ENCODE measurements around the gene BLM.
"Not testable (repeated sequence)": the region's sequence is repeated elsewhere in the genome, so short reads cannot be mapped to it uniquely, and the experiment has no call there.

BLM gene

GRCh38 chr15:90691982-90692773, 25.0 kb upstream of the BLM start:
- DNase-seq, result no peak

- DNase-seq, result no peak
Measured at GRCh38 chr15:90694987-90695386, 22.2 kb upstream of the BLM start.

DNA sequence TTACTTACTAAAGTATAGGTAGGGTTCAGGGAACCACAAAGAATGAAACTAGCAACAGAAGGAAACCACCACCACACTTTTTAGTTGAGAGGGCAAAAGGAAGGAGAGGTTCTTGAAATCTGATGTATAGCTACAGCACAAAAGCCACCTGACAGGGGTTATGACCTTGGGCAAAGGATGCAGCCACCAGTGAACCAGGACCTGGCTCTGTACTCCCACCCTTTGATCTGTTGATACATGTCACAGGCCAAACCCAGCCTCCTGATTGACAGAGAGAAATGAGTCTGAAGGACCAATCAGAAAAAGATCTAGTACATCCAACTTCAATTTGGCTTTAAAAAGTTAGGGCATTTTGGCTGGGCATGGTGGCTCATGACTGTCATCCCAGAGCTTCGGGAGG, 20.0 kb upstream of the BLM start:
- no peak for DNase-seq

DNA sequence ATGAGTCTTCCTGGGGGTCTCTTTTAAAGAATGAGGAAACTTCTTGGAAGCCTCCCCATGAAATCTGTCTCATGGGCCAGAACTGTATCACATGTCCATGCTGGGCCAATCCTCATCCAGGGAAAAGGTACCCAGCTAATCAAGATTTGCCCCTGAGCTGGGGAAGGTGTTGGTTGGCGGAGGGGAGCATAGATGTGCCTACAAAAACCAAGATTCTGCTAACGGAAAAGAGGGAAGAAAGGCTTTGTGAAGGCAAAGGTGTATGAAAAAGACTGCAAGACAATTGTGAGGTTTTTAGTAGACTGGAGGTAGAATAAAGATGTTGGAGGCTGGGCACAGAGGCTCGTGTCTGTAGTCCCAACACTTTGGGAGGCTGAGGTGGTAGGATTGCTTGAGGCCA, 18.5 kb upstream of the BLM start:
- no peak for DNase-seq

DNA sequence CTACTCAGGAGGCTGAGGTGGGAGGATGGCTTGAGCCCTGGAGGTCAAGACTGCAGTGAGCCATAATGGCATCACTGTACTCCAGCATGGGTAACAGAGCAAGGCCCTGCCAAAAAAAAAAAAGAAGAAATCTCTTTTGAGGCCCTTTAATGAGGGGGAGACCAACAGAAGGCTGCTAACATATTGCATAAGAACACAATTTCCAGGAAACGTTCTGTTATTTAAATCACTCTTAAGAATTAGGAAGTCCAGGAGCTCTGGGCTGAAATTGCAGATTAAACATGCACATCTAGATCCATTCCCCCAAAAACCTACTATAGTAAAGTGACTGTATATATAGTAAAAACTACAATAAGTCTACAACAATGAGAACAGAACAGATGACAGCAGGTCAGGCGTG, 16.1 kb upstream of the BLM start:
- DNase-seq, result no peak

GRCh38 chr15:90701880-90702630, 15.1 kb upstream of the BLM start:
- no peak for DNase-seq

DNA sequence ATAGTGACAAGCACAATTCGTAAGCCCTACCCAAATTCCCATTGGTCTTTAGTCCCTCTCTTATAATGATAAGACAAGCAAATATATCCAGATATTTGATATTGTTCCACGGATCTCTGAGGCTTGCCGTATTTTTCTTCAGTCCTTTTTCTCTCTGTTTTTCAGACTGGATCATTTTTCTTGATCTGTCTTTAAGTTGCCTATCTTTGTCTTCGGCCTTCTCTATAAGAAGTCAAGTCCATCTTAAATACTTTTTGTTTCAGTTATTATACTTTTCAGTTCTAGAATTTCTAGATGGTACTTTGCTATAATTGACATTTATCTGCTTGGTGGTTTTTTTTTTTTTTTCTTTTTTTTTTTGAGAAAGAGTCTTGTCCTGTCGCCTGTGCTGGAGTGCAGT, 13.7 kb upstream of the BLM start:
- DNase-seq, result no peak

DNA sequence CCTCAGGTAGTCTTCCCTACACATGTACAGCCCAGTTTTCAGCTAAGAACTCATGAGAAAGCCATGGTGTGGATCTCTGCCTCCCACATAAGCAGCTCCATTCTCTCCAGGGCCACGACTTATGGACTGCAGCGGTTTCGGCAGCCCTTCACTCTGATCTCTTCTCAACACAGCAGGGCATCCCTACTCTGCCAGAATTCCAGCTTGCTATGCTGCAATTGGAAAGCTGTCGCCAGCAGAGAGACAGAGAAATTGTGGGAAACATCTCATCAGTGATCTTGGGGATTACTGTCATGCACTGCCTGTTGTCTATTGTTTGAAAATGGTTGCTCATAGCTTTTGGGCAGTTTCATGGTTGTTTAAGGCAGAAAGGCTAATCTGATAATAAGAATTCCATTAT, 11.9 kb upstream of the BLM start:
- DNase-seq, result no peak

GRCh38 chr15:90706394-90707327, 10.5 kb upstream of the BLM start:
- DNase-seq, result no peak

DNA sequence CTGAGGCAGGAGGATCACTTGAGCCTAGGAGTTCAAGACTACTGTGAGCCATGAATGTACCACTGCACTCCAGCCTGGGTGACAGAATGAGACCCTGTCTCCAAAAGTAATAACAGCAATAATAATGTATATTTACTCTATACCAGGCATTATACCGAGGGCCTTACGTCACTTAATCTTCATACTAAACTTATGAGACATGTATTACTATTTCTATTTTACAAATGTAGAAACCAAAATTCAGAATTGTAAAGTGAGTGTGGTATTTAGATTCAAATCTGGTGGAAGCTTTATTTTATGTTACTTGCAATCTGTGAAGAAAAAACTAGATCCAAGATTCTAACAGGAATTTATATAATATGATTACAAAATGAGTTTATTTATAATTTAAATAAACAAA, 9.7 kb upstream of the BLM start:
- no peak for DNase-seq

GRCh38 chr15:90708516-90708915, 8.6 kb upstream of the BLM start:
- no peak for DNase-seq

DNA sequence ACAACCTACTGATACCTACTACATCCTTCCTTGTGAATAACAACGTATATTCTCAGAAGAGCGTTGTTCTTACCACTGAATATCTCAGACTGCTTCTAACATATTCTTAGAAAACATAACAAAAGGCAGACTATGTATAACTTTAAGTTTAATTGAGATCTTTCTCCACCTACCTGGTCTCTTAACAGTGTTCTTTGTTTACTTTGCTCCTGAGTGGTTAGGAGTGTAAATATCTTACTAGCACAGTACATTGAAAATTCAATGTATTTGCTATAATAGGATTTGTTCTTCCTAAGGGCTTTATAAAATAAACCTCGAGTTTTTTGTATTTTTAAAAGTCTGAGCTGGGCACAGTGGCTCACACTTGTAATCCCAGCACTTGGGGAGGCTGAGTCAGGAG, 7.9 kb upstream of the BLM start:
- DNase-seq, result no peak

DNA sequence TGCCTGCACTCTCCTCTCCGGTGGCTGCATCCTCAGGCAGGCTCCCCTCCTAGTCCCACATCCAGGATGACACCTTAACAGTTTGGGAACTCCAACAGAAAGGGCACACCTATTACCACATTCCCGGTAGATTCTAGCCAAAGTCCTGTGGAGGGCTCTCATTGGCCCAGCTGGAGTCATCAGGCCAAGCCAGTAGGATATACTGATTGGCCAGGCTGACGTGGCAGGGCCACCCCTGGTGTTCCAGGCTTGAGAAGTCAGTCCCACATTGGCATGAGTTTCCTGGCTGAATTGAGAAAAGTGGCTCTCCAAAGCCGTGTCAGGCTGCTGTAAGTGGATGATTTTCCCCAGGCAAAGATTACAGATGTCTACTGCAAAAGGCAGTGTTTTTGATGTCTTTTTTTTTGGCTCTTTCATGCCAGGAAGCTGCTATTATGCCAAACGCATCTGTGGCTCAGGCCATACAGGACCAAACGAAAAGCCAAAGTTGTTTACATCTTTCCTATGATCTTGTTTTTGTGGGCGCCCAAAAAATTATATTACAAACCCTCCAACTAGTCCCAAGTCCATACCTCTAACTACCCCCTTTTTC, 6.6 kb upstream of the BLM start:
- no peak for DNase-seq

- no peak for DNase-seq
Measured at GRCh38 chr15:90711418-90711824, 5.7 kb upstream of the BLM start.

GRCh38 chr15:90711842-90712241, 5.3 kb upstream of the BLM start:
- DNase-seq, result no peak

DNA sequence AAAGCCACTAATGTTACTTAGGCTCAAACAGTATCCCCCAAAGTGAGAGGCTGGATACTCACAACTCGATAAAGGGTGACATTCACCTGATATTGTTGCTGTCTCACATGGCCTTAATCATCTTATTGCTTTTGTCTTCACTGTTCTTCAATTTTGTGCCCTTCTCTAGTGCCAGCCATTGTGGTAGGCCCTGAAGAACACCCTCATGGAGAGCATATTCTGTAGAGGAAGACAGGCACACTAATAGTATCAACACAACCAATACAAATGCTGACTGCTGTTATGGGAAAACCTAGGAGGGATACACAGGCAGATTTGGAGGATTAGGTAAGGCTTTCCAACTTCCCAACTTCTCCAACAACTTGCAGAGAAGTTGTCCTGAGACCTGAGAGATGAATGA, 4.1 kb upstream of the BLM start:
- DNase-seq, result no peak

GRCh38 chr15:90716317-90716975, 700 bp upstream of the BLM start:
- DNase-seq, result no peak

DNA sequence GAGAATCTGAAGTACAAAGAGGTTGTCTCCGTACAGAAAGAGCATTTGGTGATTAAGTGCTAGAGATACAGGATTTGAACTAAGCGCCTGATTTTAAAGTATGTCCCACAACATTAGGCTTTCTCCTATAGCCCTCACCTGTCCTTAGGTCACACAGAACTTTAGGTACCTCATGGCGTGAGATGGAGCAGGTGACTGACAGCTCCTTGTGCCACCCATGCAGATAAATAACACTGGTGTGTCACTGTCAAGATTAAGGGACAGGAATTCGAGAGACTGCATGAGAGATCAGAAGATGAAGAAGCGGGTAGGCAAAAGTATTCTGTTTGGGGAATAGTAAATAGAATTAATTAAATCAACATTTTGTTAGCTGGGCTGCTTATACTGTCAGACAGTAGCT, 1.1 kb downstream of the BLM start:
- DNase-seq, result no peak

GRCh38 chr15:90720131-90720530, 3.0 kb downstream of the BLM start:
- no peak for DNase-seq

DNA sequence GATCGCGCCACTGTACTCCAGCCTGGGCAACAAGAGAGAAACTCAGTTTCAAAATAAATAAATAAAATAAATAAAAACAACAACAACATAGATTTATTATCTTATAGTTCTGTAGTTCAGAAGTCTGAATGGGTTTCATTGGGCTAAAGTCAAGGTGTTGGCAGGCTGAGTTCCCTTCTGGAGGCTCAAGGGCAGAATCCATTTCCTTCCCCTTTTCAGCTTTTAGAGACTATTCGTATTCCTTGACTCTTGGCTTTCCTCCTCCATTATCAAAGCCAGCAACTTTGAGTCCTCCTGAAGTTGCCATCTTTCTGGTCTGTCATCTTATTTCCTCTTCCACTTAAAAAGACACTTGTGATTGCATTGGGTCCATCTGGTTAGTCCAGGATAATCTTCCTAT, 12.1 kb downstream of the BLM start:
- DNase-seq, result no peak

- no peak for DNase-seq
Measured at GRCh38 chr15:90730290-90730689, 13.1 kb downstream of the BLM start.

DNA sequence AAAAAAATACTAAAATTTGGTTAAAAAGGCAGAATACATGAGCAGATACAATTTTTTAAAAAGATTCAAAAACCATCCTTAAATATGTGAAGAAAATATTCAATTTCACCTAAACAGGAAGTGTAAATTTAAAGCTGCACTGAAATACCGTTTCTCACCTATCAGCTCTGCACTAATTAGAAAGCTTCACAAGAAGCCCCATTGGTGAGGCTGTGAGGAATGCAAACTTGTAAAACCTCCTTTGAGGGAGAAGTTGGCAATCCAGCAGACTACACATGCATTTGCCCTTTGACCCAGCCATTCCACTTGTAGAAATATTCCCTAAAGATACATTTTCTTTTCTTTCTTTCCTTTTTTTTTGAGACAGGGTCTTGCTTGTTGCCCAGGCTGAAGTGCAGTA, 18.8 kb downstream of the BLM start:
- no peak for DNase-seq

DNA sequence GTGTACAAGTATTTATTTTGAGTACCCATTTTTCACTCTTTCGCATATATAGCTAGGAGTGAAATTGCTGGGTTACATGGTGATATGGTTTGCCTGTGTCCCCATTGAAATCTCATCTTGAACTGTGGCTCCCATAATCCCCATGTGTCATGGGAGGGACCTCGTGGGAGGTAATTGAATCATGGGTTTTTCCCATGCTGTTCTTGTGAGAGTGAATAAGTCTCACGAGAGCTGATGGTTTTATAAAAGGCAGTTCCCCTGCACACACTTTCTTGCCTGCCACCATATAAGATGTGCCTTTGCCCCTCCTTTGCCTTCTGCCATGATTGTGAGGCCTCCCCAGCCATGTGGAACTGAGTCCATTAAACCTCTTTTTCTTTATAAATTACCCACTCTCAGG, 23.4 kb downstream of the BLM start:
- not testable (repeated sequence) for DNase-seq
